ENCODE data around the gene ESPNL.

- TF ChIP-seq, protein P1, sequence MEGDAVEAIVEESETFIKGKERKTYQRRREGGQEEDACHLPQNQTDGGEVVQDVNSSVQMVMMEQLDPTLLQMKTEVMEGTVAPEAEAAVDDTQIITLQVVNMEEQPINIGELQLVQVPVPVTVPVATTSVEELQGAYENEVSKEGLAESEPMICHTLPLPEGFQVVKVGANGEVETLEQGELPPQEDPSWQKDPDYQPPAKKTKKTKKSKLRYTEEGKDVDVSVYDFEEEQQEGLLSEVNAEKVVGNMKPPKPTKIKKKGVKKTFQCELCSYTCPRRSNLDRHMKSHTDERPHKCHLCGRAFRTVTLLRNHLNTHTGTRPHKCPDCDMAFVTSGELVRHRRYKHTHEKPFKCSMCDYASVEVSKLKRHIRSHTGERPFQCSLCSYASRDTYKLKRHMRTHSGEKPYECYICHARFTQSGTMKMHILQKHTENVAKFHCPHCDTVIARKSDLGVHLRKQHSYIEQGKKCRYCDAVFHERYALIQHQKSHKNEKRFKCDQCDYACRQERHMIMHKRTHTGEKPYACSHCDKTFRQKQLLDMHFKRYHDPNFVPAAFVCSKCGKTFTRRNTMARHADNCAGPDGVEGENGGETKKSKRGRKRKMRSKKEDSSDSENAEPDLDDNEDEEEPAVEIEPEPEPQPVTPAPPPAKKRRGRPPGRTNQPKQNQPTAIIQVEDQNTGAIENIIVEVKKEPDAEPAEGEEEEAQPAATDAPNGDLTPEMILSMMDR (IDR thresholded peaks at IDR 0.05; ENCODE audit: low read length), result no peak
- TF ChIP-seq EZH2 (optimal IDR thresholded peaks at IDR 0.05; ENCODE audit: low read depth, low read length) (no peak), EZH2phosphoT487 (IDR thresholded peaks at IDR 0.05; ENCODE audit: low read length) (no peak)
These were observed 32.2 kb upstream of the ESPNL start for GRCh38 chr2:238067939-238068338.
